Kidney (tissue), 14 donors: ENCODE measurements around the gene WFDC6. TPM values are rescaled to one million over a fixed set of nuclear protein-coding genes. Genes with fewer than 3 reads are reported as not detected.

Source experiments
- DNase-seq, 5 donors: peaks; one replicate each; pipeline ENCODE4 v3.0.0-alpha.2; 2013 to 2020
- FAIRE-seq: peaks from 2 replicates; lab custom pipeline; 2012; peaks lifted over from hg19 to GRCh38; lab: Jason Lieb, UNC
- H3K27ac ChIP-seq, 2 donors: one replicate each; pipeline ENCODE4 v1.7.0; 2013; ENCODE audit warnings: low read depth in 2 of 2, low read length in 2 of 2, inconsistent platforms in 1 of 2
- H3K27me3 ChIP-seq: one replicate; pipeline ENCODE4 v1.7.1; 2013; ENCODE audit warnings: low read length, inconsistent platforms; ENCODE audit not compliant: control insufficient read depth, insufficient read depth
- H3K36me3 ChIP-seq, 3 donors: one replicate each; pipeline versions ENCODE4 v1.7.0 to v1.7.1; 2013; ENCODE audit warnings: low read length in 3 of 3, control low read depth in 1 of 3, inconsistent platforms in 1 of 3; ENCODE audit not compliant: insufficient read depth in 3 of 3, control insufficient read depth in 2 of 3
- H3K4me1 ChIP-seq, 3 donors: one replicate each; pipeline versions ENCODE4 v1.7.0 to v1.7.1; 2013; ENCODE audit warnings: low read length in 3 of 3, inconsistent platforms in 1 of 3, low read depth in 1 of 3; ENCODE audit not compliant: control insufficient read depth in 2 of 3, insufficient read depth in 2 of 3
- H3K4me3 ChIP-seq, 3 donors: one replicate each; pipeline versions ENCODE4 v1.7.0 to v1.8.1; 2013; ENCODE audit warnings: low read length in 3 of 3, control low read depth in 1 of 3, inconsistent platforms in 1 of 3
- H3K9ac ChIP-seq, 3 donors: one replicate each; pipeline versions ENCODE4 v1.7.0 to v1.7.1; 2013; ENCODE audit warnings: low read length in 3 of 3, control low read depth in 1 of 3, inconsistent platforms in 1 of 3
- H3K9me3 ChIP-seq, 3 donors: one replicate each; pipeline versions ENCODE4 v1.7.0 to v1.7.1; 2013; ENCODE audit warnings: low read length in 3 of 3, control low read depth in 1 of 3, inconsistent platforms in 1 of 3; ENCODE audit not compliant: control insufficient read depth in 2 of 3, insufficient read depth in 1 of 3
- CTCF ChIP-seq: IDR thresholded peaks from 3 replicates; pipeline ENCODE4 v1.5.1; 2012; ENCODE audit warnings: mild to moderate bottlenecking, moderate library complexity, borderline replicate concordance; ENCODE audit not compliant: insufficient read depth; ENCODE audit errors: extremely low read depth
- intact Hi-C: fragments of 100-400 bp; cut with DNase I; formaldehyde crosslinking; loops from one replicate; pipeline ENCODE4 v1.11.1; 2022
- polyA plus RNA-seq: library from polyadenylated mRNA; stranded (reverse); fragments of 350-450 nt; fragmentation: Illumina TruSeq; extraction: RNeasy Lipid Tissue Mini Kit (QIAGEN cat#74804); gene quantifications from one replicate; pipeline ENCODE4 v1.2.3, GENCODE V29; 2014; ENCODE audit warnings: low read depth, low replicate concordance; ENCODE audit not compliant: insufficient read depth
- total RNA-seq: library from RNA; stranded (reverse); fragmentation: NEBNext Ultra II Directional; extraction: Animal tissue kit (Norgen Biotek cat#: 25700); gene quantifications from one replicate; pipeline ENCODE4 v1.2.1, GENCODE V29; 2021
- donor health status: control.
- donor health status: control.
- donor health status: control.
- donor health status: control.
- donor health status: control.
- donor health status: DM: yes; HTN: yes; CAD: no.
- donor health status: Normal renal cell carcinoma (clear cell type).

The WFDC6 gene
- total and polyA plus RNA-seq, 2 donors from 2014 or later = not detected

DNA sequence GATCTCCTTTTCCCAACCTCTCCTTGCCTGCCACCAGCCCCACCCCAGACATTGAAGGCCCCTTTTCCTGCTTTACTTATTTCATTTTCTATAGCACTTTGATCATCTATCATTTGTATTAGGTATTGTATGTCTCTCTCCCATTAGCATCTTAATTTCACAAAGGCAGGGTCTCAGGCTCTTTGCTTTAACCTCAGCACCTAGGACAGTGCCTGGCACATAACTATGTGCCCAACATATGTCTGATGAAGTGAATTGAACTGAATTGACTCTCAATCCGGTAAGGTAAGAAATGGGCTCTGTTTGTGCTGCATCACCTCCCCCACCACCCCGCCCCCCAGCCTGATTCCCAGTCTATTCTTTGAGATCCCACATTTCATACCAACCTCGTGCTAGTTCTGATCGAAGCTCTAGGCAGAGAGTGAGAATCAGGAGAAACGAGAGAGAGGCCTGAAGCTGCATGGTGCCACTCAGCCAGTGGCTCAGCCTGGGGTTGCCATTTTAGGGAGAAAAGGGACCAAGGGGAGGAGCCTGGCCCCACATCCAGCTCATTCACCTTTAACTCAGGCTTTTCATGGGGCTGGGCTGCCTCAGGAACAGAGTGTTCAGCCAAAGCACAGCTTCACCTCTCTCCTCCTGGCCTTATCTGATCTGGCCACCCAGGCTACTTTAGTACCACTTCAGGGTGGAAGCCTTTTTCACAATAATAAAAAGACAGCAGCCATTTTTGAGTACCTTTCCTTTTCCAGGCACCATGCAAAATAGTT, 24.0 kb downstream of the WFDC6 start, which contains the start of gene SPINT3:
Gene SPINT3 (minus strand): TSS at position 476 of the 767 bp plus-strand sequence. CDS start 14 bp downstream, at position 462.
- DNase-seq (no peak), FAIRE-seq (no peak)
- no peaks in the 10 kb centered on the region for H3K36me3 ChIP-seq
- no peaks in the 10 kb centered on the region for H3K4me1 ChIP-seq
- no peak within 1 kb of the TSS for H3K27ac ChIP-seq
- H3K9ac ChIP-seq = no peak within 1 kb of the TSS
- H3K27me3 ChIP-seq = no peaks in the 10 kb centered on the region
- TF ChIP-seq CTCF = no peak
- intact Hi-C loops = no loop called here
- H3K9me3 ChIP-seq = no peaks in the 10 kb centered on the region
- no peak within 1 kb of the TSS for H3K4me3 ChIP-seq

- H3K4me3 ChIP-seq = no peak overlapping the region
- H3K9me3 ChIP-seq = no peaks in the 10 kb centered on the region
- no peaks in the 10 kb centered on the region for H3K4me1 ChIP-seq
- FAIRE-seq = no peak
- no peak for TF ChIP-seq CTCF
- intact Hi-C loops = no loop called here
- no peaks in the 10 kb centered on the region for H3K27me3 ChIP-seq
- no peak overlapping the region for H3K27ac ChIP-seq
- H3K9ac ChIP-seq = no peak overlapping the region
- no peak for DNase-seq
- H3K36me3 ChIP-seq = no peaks in the 10 kb centered on the region
These were observed 28.9 kb downstream of the WFDC6 start for GRCh38 chr20:45510242-45510862.

DNA sequence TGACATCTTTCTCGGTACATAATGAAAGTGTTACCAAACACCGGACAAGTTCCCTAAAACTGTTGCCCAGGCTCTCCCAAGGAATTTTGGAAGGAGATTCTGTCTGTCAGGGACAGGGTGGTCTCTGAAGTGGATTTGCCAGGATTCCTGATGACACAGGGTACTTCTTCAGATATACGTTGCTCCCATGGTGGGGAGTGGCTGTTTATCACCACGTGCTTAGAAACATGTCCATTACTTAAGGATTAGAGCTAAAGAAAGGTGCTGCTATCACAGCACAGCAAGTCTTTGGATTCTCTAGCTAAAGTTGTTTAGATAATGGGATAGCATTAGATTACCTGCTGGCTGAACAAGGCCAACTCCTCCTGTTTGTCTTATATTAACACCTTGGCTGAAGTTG, 30.2 kb downstream of the WFDC6 start:
- H3K27ac ChIP-seq = no peak overlapping the region
- no peaks in the 10 kb centered on the region for H3K4me1 ChIP-seq
- no peaks in the 10 kb centered on the region for H3K36me3 ChIP-seq
- no peak overlapping the region for H3K4me3 ChIP-seq
- no peaks in the 10 kb centered on the region for H3K27me3 ChIP-seq
- FAIRE-seq (no peak), DNase-seq (no peak)
- intact Hi-C loops = no loop called here
- no peak overlapping the region for H3K9ac ChIP-seq
- TF ChIP-seq CTCF = no peak
- H3K9me3 ChIP-seq = no peaks in the 10 kb centered on the region
